Myocyte (in vitro differentiated cells): ENCODE data around the gene TTK. TPM values are rescaled to one million over a fixed set of nuclear protein-coding genes. Genes with fewer than 3 reads are reported as not detected.
"Not testable (repeated sequence)": the region's sequence is repeated elsewhere in the genome, so short reads cannot be mapped to it uniquely, and the experiment has no call there.

Source experiments
- DNase-seq: peaks from one replicate; pipeline ENCODE4 v3.0.0-alpha.2; 2012; ENCODE audit warnings: low read depth
- total RNA-seq: library from RNA; depleted of rRNA; stranded (reverse); fragments of >200 nt; gene quantifications from 2 replicates; pipeline ENCODE4 v1.2.3, GENCODE V29; 2014

The TTK gene
- total RNA-seq, 1 donor from 2014 or later = 0.40 TPM

- no peak for DNase-seq
These were observed 16.7 kb downstream of the TTK start for GRCh38 chr6:80021131-80021530.

- DNase-seq = no peak
These were observed 17.1 kb downstream of the TTK start for GRCh38 chr6:80021591-80021990.

- DNase-seq = no peak
These were observed 18.4 kb downstream of the TTK start for GRCh38 chr6:80022803-80023202.

- no peak for DNase-seq
These were observed 24.1 kb downstream of the TTK start for GRCh38 chr6:80028589-80028988.

GRCh38 chr6:80029470-80029869 lies 25.0 kb downstream of the TTK start:
- no peak for DNase-seq

GRCh38 chr6:80048220-80048619 lies 43.8 kb downstream of the TTK start:
- not testable (repeated sequence) for DNase-seq

GRCh38 chr6:80060774-80061173 lies 56.3 kb downstream of the TTK start:
- no peak for DNase-seq

GRCh38 chr6:80068146-80068545 lies 63.7 kb downstream of the TTK start:
- DNase-seq = not testable (repeated sequence)

GRCh38 chr6:80070431-80070830 lies 66.0 kb downstream of the TTK start:
- not testable (repeated sequence) for DNase-seq

GRCh38 chr6:80077067-80077466 lies 72.6 kb downstream of the TTK start:
- no peak for DNase-seq

GRCh38 chr6:80088637-80089036 lies 84.2 kb downstream of the TTK start:
- no peak for DNase-seq

- no peak for DNase-seq
These were observed 87.1 kb downstream of the TTK start for GRCh38 chr6:80091506-80091905.

Other genes starting within 250 kb of the TTK start
- 1.9 and 2.2 TPM in 2 replicates for gene ELOVL4, start 57.1 kb upstream of the TTK start, total RNA-seq
- 26.0 and 26.5 TPM in 2 replicates for gene BCKDHB, start 102.0 kb downstream of the TTK start, total RNA-seq